ENCODE measurements around the gene STK38. TPM values are rescaled to one million over a fixed set of nuclear protein-coding genes. Genes with fewer than 3 reads are reported as not detected.
"Not testable (repeated sequence)": the region's sequence is repeated elsewhere in the genome, so short reads cannot be mapped to it uniquely, and the experiment has no call there.

STK38 gene
- total and polyA plus RNA-seq, 4 donors, result 23.4 to 47.0 (median 30.4) TPM

GRCh38 chr6:36586606-36587005 is 39.3 kb upstream of the STK38 start:
- Histone ChIP-seq H3K27me3 (ENCODE audit: control insufficient read depth, insufficient read depth, low read length) (no peaks in the 10 kb centered on the region), H3K9me3 (ENCODE audit: control insufficient read depth, insufficient read depth, low read length) (no peaks in the 10 kb centered on the region), H3K27ac (ENCODE audit: low read depth, low read length) (no peak overlapping the region), H3K4me3 (ENCODE audit: low read depth, low read length) (no peak overlapping the region), H3K36me3 (ENCODE audit: control insufficient read depth, insufficient read depth, low read length) (no peaks in the 10 kb centered on the region), H3K4me1 (ENCODE audit: control insufficient read depth, insufficient read depth, low read length) (no peaks in the 10 kb centered on the region)
- WGBS (ENCODE audit: insufficient coverage), result 50% methylated on average over 1 of the region's 1 CpG
- DNase-seq (ENCODE audit: low read depth in 4 of 6, low spot score in 6 of 6), result no peak

- no CpG with 5 or more reads among the region's 4 CpGs for WGBS (ENCODE audit: insufficient coverage)
- no peaks in the 10 kb centered on the region for H3K9me3 ChIP-seq (ENCODE audit: control insufficient read depth, insufficient read depth, low read length)
- no peak for DNase-seq (ENCODE audit: low read depth in 4 of 6, low spot score in 6 of 6)
- no peak overlapping the region for H3K4me3 ChIP-seq (ENCODE audit: low read depth, low read length)
- H3K27ac ChIP-seq (ENCODE audit: low read depth, low read length), result no peak overlapping the region
- H3K4me1 ChIP-seq (ENCODE audit: control insufficient read depth, insufficient read depth, low read length), result no peaks in the 10 kb centered on the region
- H3K36me3 ChIP-seq (ENCODE audit: control insufficient read depth, insufficient read depth, low read length), result no peaks in the 10 kb centered on the region
- H3K27me3 ChIP-seq (ENCODE audit: control insufficient read depth, insufficient read depth, low read length), result no peaks in the 10 kb centered on the region
Measured at GRCh38 chr6:36581716-36582115, 34.4 kb upstream of the STK38 start.

- H3K27ac ChIP-seq (ENCODE audit: low read depth, low read length), result peak overlapping the region; percentile 79
Measured at GRCh38 chr6:36580184-36580526, 32.9 kb upstream of the STK38 start.

GRCh38 chr6:36578431-36578830 is 31.2 kb upstream of the STK38 start:
- no peaks in the 10 kb centered on the region for H3K36me3 ChIP-seq (ENCODE audit: control insufficient read depth, insufficient read depth, low read length)
- WGBS (ENCODE audit: insufficient coverage), result 87% methylated on average over 4 of the region's 4 CpGs
- H3K4me1 ChIP-seq (ENCODE audit: control insufficient read depth, insufficient read depth, low read length), result no peaks in the 10 kb centered on the region
- H3K27me3 ChIP-seq (ENCODE audit: control insufficient read depth, insufficient read depth, low read length), result no peaks in the 10 kb centered on the region
- DNase-seq (ENCODE audit: low read depth in 4 of 6, low spot score in 6 of 6), result no peak
- peak overlapping the region; percentile 47 for H3K27ac ChIP-seq (ENCODE audit: low read depth, low read length)
- H3K9me3 ChIP-seq (ENCODE audit: control insufficient read depth, insufficient read depth, low read length), result no peaks in the 10 kb centered on the region
- H3K4me3 ChIP-seq (ENCODE audit: low read depth, low read length), result no peak overlapping the region

More at GRCh38 chr6:36580184-36580526, 32.9 kb upstream of the STK38 start:
- Histone ChIP-seq H3K9me3 (ENCODE audit: control insufficient read depth, insufficient read depth, low read length) (no peaks in the 10 kb centered on the region), H3K4me3 (ENCODE audit: low read depth, low read length) (no peak overlapping the region), H3K4me1 (ENCODE audit: control insufficient read depth, insufficient read depth, low read length) (no peaks in the 10 kb centered on the region), H3K36me3 (ENCODE audit: control insufficient read depth, insufficient read depth, low read length) (no peaks in the 10 kb centered on the region), H3K27me3 (ENCODE audit: control insufficient read depth, insufficient read depth, low read length) (no peaks in the 10 kb centered on the region)
- 70% methylated on average over 3 of the region's 8 CpGs for WGBS (ENCODE audit: insufficient coverage)
- DNase-seq (ENCODE audit: low read depth in 4 of 6, low spot score in 6 of 6), result no peak

- H3K27ac ChIP-seq (ENCODE audit: low read depth, low read length), result peak overlapping the region; percentile 47
- H3K36me3 ChIP-seq (ENCODE audit: control insufficient read depth, insufficient read depth, low read length), result no peaks in the 10 kb centered on the region
- no peaks in the 10 kb centered on the region for H3K9me3 ChIP-seq (ENCODE audit: control insufficient read depth, insufficient read depth, low read length)
- no peaks in the 10 kb centered on the region for H3K27me3 ChIP-seq (ENCODE audit: control insufficient read depth, insufficient read depth, low read length)
- H3K4me1 ChIP-seq (ENCODE audit: control insufficient read depth, insufficient read depth, low read length), result no peaks in the 10 kb centered on the region
- WGBS (ENCODE audit: insufficient coverage), result 86% methylated on average over 4 of the region's 5 CpGs
- H3K4me3 ChIP-seq (ENCODE audit: low read depth, low read length), result no peak overlapping the region
- no peak for DNase-seq (ENCODE audit: low read depth in 4 of 6, low spot score in 6 of 6)
Measured at GRCh38 chr6:36578030-36578429, 30.8 kb upstream of the STK38 start.

DNA sequence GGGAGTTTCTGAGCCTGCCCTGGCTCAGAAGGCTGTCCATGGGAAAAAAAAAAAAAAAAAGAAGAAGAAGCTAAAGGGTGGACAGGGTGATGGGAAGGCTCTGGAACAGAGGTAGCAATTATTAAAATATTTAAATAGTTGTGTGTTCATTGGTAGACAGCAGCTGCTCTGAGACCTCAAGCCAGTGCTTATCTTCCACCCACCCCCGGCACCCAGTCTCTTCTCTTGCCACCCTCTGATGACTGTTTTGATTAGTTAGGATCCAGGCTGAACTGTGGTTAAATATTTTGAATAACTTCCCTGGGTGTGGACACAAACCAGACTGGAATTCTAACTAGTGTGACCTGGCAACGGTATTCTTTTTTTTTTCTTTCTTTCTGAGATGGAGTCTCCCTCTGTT is 30.0 kb upstream of the STK38 start:
- H3K4me1 ChIP-seq (ENCODE audit: control insufficient read depth, insufficient read depth, low read length), result no peaks in the 10 kb centered on the region
- H3K9me3 ChIP-seq (ENCODE audit: control insufficient read depth, insufficient read depth, low read length), result no peaks in the 10 kb centered on the region
- H3K36me3 ChIP-seq (ENCODE audit: control insufficient read depth, insufficient read depth, low read length), result no peaks in the 10 kb centered on the region
- 90% methylated on average over 1 of the region's 2 CpGs for WGBS (ENCODE audit: insufficient coverage)
- DNase-seq (ENCODE audit: low read depth in 4 of 6, low spot score in 6 of 6), result peak in 1 of 6 donors; percentile 23
- H3K27me3 ChIP-seq (ENCODE audit: control insufficient read depth, insufficient read depth, low read length), result no peaks in the 10 kb centered on the region
- H3K27ac ChIP-seq (ENCODE audit: low read depth, low read length), result no peak overlapping the region
- H3K4me3 ChIP-seq (ENCODE audit: low read depth, low read length), result no peak overlapping the region

GRCh38 chr6:36576578-36576977 is 29.3 kb upstream of the STK38 start:
- no peak for DNase-seq (ENCODE audit: low read depth in 4 of 6, low spot score in 6 of 6)
- H3K9me3 ChIP-seq (ENCODE audit: control insufficient read depth, insufficient read depth, low read length), result no peaks in the 10 kb centered on the region
- no peaks in the 10 kb centered on the region for H3K36me3 ChIP-seq (ENCODE audit: control insufficient read depth, insufficient read depth, low read length)
- 79% methylated on average over 7 of the region's 7 CpGs for WGBS (ENCODE audit: insufficient coverage)
- no peak overlapping the region for H3K4me3 ChIP-seq (ENCODE audit: low read depth, low read length)
- no peaks in the 10 kb centered on the region for H3K4me1 ChIP-seq (ENCODE audit: control insufficient read depth, insufficient read depth, low read length)
- H3K27me3 ChIP-seq (ENCODE audit: control insufficient read depth, insufficient read depth, low read length), result no peaks in the 10 kb centered on the region
- H3K27ac ChIP-seq (ENCODE audit: low read depth, low read length), result no peak overlapping the region

- no peaks in the 10 kb centered on the region for H3K9me3 ChIP-seq (ENCODE audit: control insufficient read depth, insufficient read depth, low read length)
- no peaks in the 10 kb centered on the region for H3K36me3 ChIP-seq (ENCODE audit: control insufficient read depth, insufficient read depth, low read length)
- no peaks in the 10 kb centered on the region for H3K4me1 ChIP-seq (ENCODE audit: control insufficient read depth, insufficient read depth, low read length)
- H3K27ac ChIP-seq (ENCODE audit: low read depth, low read length), result no peak overlapping the region
- H3K4me3 ChIP-seq (ENCODE audit: low read depth, low read length), result no peak overlapping the region
- H3K27me3 ChIP-seq (ENCODE audit: control insufficient read depth, insufficient read depth, low read length), result no peaks in the 10 kb centered on the region
- DNase-seq (ENCODE audit: low read depth in 4 of 6, low spot score in 6 of 6), result no peak
Measured at GRCh38 chr6:36574679-36575078, 27.4 kb upstream of the STK38 start.

GRCh38 chr6:36572353-36573311 is 25.4 kb upstream of the STK38 start:
- not testable (repeated sequence) for H3K27me3 ChIP-seq (ENCODE audit: control insufficient read depth, insufficient read depth, low read length); H3K4me1 ChIP-seq (ENCODE audit: control insufficient read depth, insufficient read depth, low read length); H3K36me3 ChIP-seq (ENCODE audit: control insufficient read depth, insufficient read depth, low read length); H3K27ac ChIP-seq (ENCODE audit: low read depth, low read length); DNase-seq (ENCODE audit: low read depth in 4 of 6, low spot score in 6 of 6); H3K4me3 ChIP-seq (ENCODE audit: low read depth, low read length); H3K9me3 ChIP-seq (ENCODE audit: control insufficient read depth, insufficient read depth, low read length)
- 80% methylated on average over 1 of the region's 12 CpGs for WGBS (ENCODE audit: insufficient coverage)
